Testis (tissue), 3 donors: ENCODE data around the gene ARFGEF3. TPM values are rescaled to one million over a fixed set of nuclear protein-coding genes. Genes with fewer than 3 reads are reported as not detected.

Source experiments
- DNase-seq: peaks from one replicate; pipeline ENCODE4 v3.0.0-alpha.2; 2019
- H3K27ac ChIP-seq, 2 donors: fragments of 200-600 bp; sonication (generic); one replicate each; pipeline ENCODE4 v1.5.1; 2019
- H3K27me3 ChIP-seq: fragments of 200-600 bp; sonication (generic); one replicate; pipeline ENCODE4 v1.5.1; 2019
- H3K36me3 ChIP-seq: fragments of 200-600 bp; sonication (generic); one replicate; pipeline ENCODE4 v1.5.1; 2017; ENCODE audit warnings: low read depth; ENCODE audit errors: missing control alignments
- H3K4me1 ChIP-seq: fragments of 200-600 bp; sonication (generic); one replicate; pipeline ENCODE4 v1.5.1; 2019
- H3K4me3 ChIP-seq, 2 donors: fragments of 200-600 bp; sonication (generic); one replicate each; pipeline ENCODE4 v1.5.1; 2017 to 2019
- H3K9me3 ChIP-seq: fragments of 200-600 bp; sonication (generic); one replicate; pipeline ENCODE4 v1.5.1; 2017
- CTCF ChIP-seq, 3 experiments: fragments of 450-650 bp in 2 of 3; fragments of 200-600 bp in 1 of 3; sonication (generic) in 1 of 3; IDR thresholded peaks; one replicate each; pipeline ENCODE4 v1.5.1; 2016 to 2019; ENCODE audit warnings: antibody characterized with exemption in 3 of 3, mild to moderate bottlenecking in 2 of 3, moderate library complexity in 1 of 3
- POLR2A ChIP-seq: fragments of 450-650 bp; IDR thresholded peaks from one replicate; pipeline ENCODE4 v1.6.1; 2017; ENCODE audit warnings: antibody characterized with exemption, mild to moderate bottlenecking, moderate library complexity
- WGBS, 2 donors: methylation state at CpG; one replicate each; pipeline ENCODE4 v1.1.5; 2018; 5-methylcytosine and 5-hydroxymethylcytosine counted together
- intact Hi-C: fragments of 100-400 bp; cut with DNase I; formaldehyde crosslinking; loops from one replicate; pipeline ENCODE4 v1.15.1; 2023; ENCODE audit warnings: low total_unique reads
- polyA plus RNA-seq: library from polyadenylated mRNA; stranded (reverse); fragments of 350-450 nt; fragmentation: Illumina TruSeq; extraction: RNeasy Lipid Tissue Mini Kit (QIAGEN cat#74804); gene quantifications from one replicate; pipeline ENCODE4 v1.2.3, GENCODE V29; 2014; ENCODE audit warnings: low read depth, low replicate concordance; ENCODE audit not compliant: insufficient read depth
- total RNA-seq, 2 donors: library from RNA; depleted of rRNA; stranded (reverse); fragments of >200 nt; gene quantifications; one replicate each; pipeline ENCODE4 v1.2.3, GENCODE V29; 2016

The ARFGEF3 gene
- total and polyA plus RNA-seq, 3 donors from 2014 or later: 1.9 to 2.9 (median 2.8) TPM

- Histone ChIP-seq H3K4me3 (no peak overlapping the region), H3K9me3 (no peaks in the 10 kb centered on the region), H3K27me3 (no peaks in the 10 kb centered on the region), H3K36me3 (no peaks in the 10 kb centered on the region), H3K4me1 (no peaks in the 10 kb centered on the region), H3K27ac (no peak overlapping the region)
- no peak for DNase-seq
- intact Hi-C loops: no loop called here
- 83 to 90% methylated on average over 3 of the region's 3 CpGs for WGBS, 2 donors
- TF ChIP-seq POLR2A (no peak), CTCF (IDR thresholded peaks at IDR 0.05) (no peak)
Measured at GRCh38 chr6:138245751-138246150, 84.0 kb downstream of the ARFGEF3 start.

- Histone ChIP-seq H3K4me1 (no peaks in the 10 kb centered on the region), H3K4me3 (no peak overlapping the region), H3K9me3 (no peaks in the 10 kb centered on the region), H3K27me3 (no peaks in the 10 kb centered on the region), H3K27ac (no peak overlapping the region), H3K36me3 (no peaks in the 10 kb centered on the region)
- WGBS, 2 donors: 94 to 95% methylated on average over 3 of the region's 3 CpGs
- intact Hi-C loops: no loop called here
- DNase-seq: no peak
- no peak for TF ChIP-seq POLR2A
- TF ChIP-seq CTCF (IDR thresholded peaks at IDR 0.05): no peak
Measured at GRCh38 chr6:138246650-138247440, 85.1 kb downstream of the ARFGEF3 start.

- DNase-seq: no peak
- Histone ChIP-seq H3K36me3 (no peaks in the 10 kb centered on the region), H3K27ac (no peak overlapping the region), H3K9me3 (no peaks in the 10 kb centered on the region), H3K27me3 (no peaks in the 10 kb centered on the region), H3K4me1 (no peaks in the 10 kb centered on the region), H3K4me3 (no peak overlapping the region)
- 86% methylated on average over 7 of the region's 7 CpGs for WGBS, 2 donors
- intact Hi-C loops: no loop called here
- TF ChIP-seq POLR2A (no peak), CTCF (IDR thresholded peaks at IDR 0.05) (no peak)
Measured at GRCh38 chr6:138248011-138248410, 86.3 kb downstream of the ARFGEF3 start.

- no peak overlapping the region for H3K4me3 ChIP-seq
- WGBS, 2 donors: 81 to 94% methylated on average over 1 of the region's 1 CpG
- H3K9me3 ChIP-seq: no peaks in the 10 kb centered on the region
- H3K27ac ChIP-seq: no peak overlapping the region
- no peak for DNase-seq
- no peaks in the 10 kb centered on the region for H3K36me3 ChIP-seq
- no peaks in the 10 kb centered on the region for H3K4me1 ChIP-seq
- no peak for TF ChIP-seq CTCF (IDR thresholded peaks at IDR 0.05)
- TF ChIP-seq POLR2A: no peak
- intact Hi-C loops: no loop called here
- H3K27me3 ChIP-seq: no peaks in the 10 kb centered on the region
Measured at GRCh38 chr6:138248878-138249277, 87.1 kb downstream of the ARFGEF3 start.

GRCh38 chr6:138250053-138250452, 88.3 kb downstream of the ARFGEF3 start:
- Histone ChIP-seq H3K27me3 (no peaks in the 10 kb centered on the region), H3K4me1 (no peaks in the 10 kb centered on the region), H3K27ac (no peak overlapping the region), H3K9me3 (no peaks in the 10 kb centered on the region), H3K4me3 (no peak overlapping the region), H3K36me3 (no peaks in the 10 kb centered on the region)
- intact Hi-C loops: no loop called here
- no peak for DNase-seq
- TF ChIP-seq CTCF (IDR thresholded peaks at IDR 0.05): no peak
- no peak for TF ChIP-seq POLR2A
- 84 to 92% methylated on average over 4 of the region's 4 CpGs for WGBS, 2 donors
